HepG2 (cell line): ENCODE measurements around the gene OASL. TPM values are rescaled to one million over a fixed set of nuclear protein-coding genes. Genes with fewer than 3 reads are reported as not detected.

Experiments used
- ARID3A ChIP-seq: IDR thresholded peaks from 2 replicates; pipeline ENCODE4 v1.6.1; 2012; ENCODE audit warnings: low read depth, low read length, improper control_type of control experiment
- CCAR2 ChIP-seq: fragments of 200-400 bp; formaldehyde crosslinking; optimal IDR thresholded peaks from 2 replicates; pipeline ENCODE3; 2018; ENCODE audit warnings: low read depth, mild to moderate bottlenecking, low read length, moderate library complexity
- CCDC6 ChIP-seq: sonication (generic); formaldehyde crosslinking; IDR thresholded peaks from 2 replicates; pipeline ENCODE4 v1.8.1; 2022; ENCODE audit warnings: mild to moderate bottlenecking, missing genetic modification reagents, moderate library complexity
- CREM ChIP-seq, 2 experiments: sonication (generic) in 1 of 2; formaldehyde crosslinking in 1 of 2; IDR thresholded peaks; 2 replicates each; pipeline versions ENCODE4 v1.4.0 to v1.6.1; 2016 to 2020; ENCODE audit warnings: antibody characterized with exemption in 1 of 2, mild to moderate bottlenecking in 1 of 2, missing genetic modification reagents in 1 of 2
- ELF4 ChIP-seq: sonication (generic); formaldehyde crosslinking; IDR thresholded peaks from 2 replicates; pipeline ENCODE4 v1.5.0; 2020; ENCODE audit warnings: missing genetic modification reagents, mild to moderate bottlenecking, moderate library complexity, borderline replicate concordance
- FOXA3 ChIP-seq: IDR thresholded peaks from 2 replicates; pipeline ENCODE4 v1.6.1; 2016; ENCODE audit warnings: missing genetic modification reagents, missing compliant biosample characterization
- HOXA9 ChIP-seq: sonication (generic); formaldehyde crosslinking; IDR thresholded peaks from 2 replicates; pipeline ENCODE4 v1.8.1; 2022; ENCODE audit warnings: missing genetic modification reagents, mild to moderate bottlenecking, moderate library complexity, borderline replicate concordance
- MEF2D ChIP-seq: sonication (generic); formaldehyde crosslinking; IDR thresholded peaks from 2 replicates; pipeline ENCODE4 v1.5.1; 2020; ENCODE audit warnings: mild to moderate bottlenecking, missing genetic modification reagents
- MLLT10 ChIP-seq: sonication (generic); formaldehyde crosslinking; IDR thresholded peaks from 2 replicates; pipeline ENCODE4 v1.4.0; 2020; ENCODE audit warnings: missing genetic modification reagents
- NPAS2 ChIP-seq: sonication (generic); formaldehyde crosslinking; IDR thresholded peaks from 2 replicates; pipeline ENCODE4 v1.8.0; 2022; ENCODE audit warnings: mild to moderate bottlenecking, missing genetic modification reagents, borderline replicate concordance
- NR1H2 ChIP-seq: sonication (generic); formaldehyde crosslinking; IDR thresholded peaks from 2 replicates; pipeline ENCODE4 v1.8.1; 2022; ENCODE audit warnings: low read depth, missing genetic modification reagents, borderline replicate concordance
- RARA ChIP-seq: IDR thresholded peaks from 2 replicates; pipeline ENCODE4 v1.6.1; 2016; ENCODE audit warnings: missing genetic modification reagents, missing compliant biosample characterization
- SALL2 ChIP-seq: sonication (generic); formaldehyde crosslinking; IDR thresholded peaks from 2 replicates; pipeline ENCODE4 v1.8.1; 2023; ENCODE audit warnings: mild to moderate bottlenecking, missing genetic modification reagents, inconsistent platforms
- SOX6 ChIP-seq, 2 experiments: fragments of 450-650 bp in 1 of 2; sonication (generic) in 1 of 2; formaldehyde crosslinking in 1 of 2; IDR thresholded peaks; 2 replicates each; pipeline versions ENCODE4 v1.4.0 to v1.6.1; 2017 to 2020; ENCODE audit warnings: antibody characterized with exemption in 1 of 2, mild to moderate bottlenecking in 1 of 2, missing genetic modification reagents in 1 of 2
- TCF12 ChIP-seq, 2 experiments: fragments of 450-650 bp in 1 of 2; sonication (generic) in 1 of 2; formaldehyde crosslinking in 1 of 2; IDR thresholded peaks; 2 replicates each; pipeline versions ENCODE4 v1.6.1 to v1.8.0; 2017 to 2022; ENCODE audit warnings: antibody characterized with exemption in 1 of 2, mild to moderate bottlenecking in 1 of 2, missing genetic modification reagents in 1 of 2, moderate library complexity in 1 of 2
- TFE3 ChIP-seq: IDR thresholded peaks from 2 replicates; pipeline ENCODE4 v1.6.1; 2016
- WIZ ChIP-seq: sonication (generic); formaldehyde crosslinking; IDR thresholded peaks from 2 replicates; pipeline ENCODE4 v1.5.1; 2020; ENCODE audit warnings: mild to moderate bottlenecking, missing genetic modification reagents
- XRCC5 ChIP-seq: fragments of 200-400 bp; formaldehyde crosslinking; optimal IDR thresholded peaks from 2 replicates; pipeline ENCODE3; 2017; ENCODE audit warnings: mild to moderate bottlenecking, low read length
- ZBTB34 ChIP-seq: sonication (generic); formaldehyde crosslinking; IDR thresholded peaks from 2 replicates; pipeline ENCODE4 v1.8.0; 2022; ENCODE audit warnings: mild to moderate bottlenecking, missing genetic modification reagents
- ZFAT ChIP-seq: sonication (generic); formaldehyde crosslinking; conservative IDR thresholded peaks from 2 replicates; pipeline ENCODE4 v1.8.1; 2023; ENCODE audit warnings: missing genetic modification reagents, inconsistent platforms
- ZGPAT ChIP-seq: IDR thresholded peaks from 2 replicates; pipeline ENCODE4 v1.6.1; 2016; ENCODE audit warnings: mild to moderate bottlenecking
- ZKSCAN5 ChIP-seq: sonication (generic); formaldehyde crosslinking; IDR thresholded peaks from 2 replicates; pipeline ENCODE4 v1.5.1; 2020; ENCODE audit warnings: mild to moderate bottlenecking, missing genetic modification reagents
- ZNF510 ChIP-seq: sonication (generic); formaldehyde crosslinking; IDR thresholded peaks from 2 replicates; pipeline ENCODE4 v1.4.0; 2020; ENCODE audit warnings: low read depth, mild to moderate bottlenecking, missing genetic modification reagents
- ZNF7 ChIP-seq: IDR thresholded peaks from 2 replicates; pipeline ENCODE4 v1.6.1; 2016; ENCODE audit warnings: missing biosample characterization, missing genetic modification reagents
- ZZZ3 ChIP-seq: sonication (generic); formaldehyde crosslinking; IDR thresholded peaks from 2 replicates; pipeline ENCODE4 v1.4.0; 2020; ENCODE audit warnings: missing genetic modification reagents, mild to moderate bottlenecking, borderline replicate concordance
- polyA plus RNA-seq, 8 experiments: library from polyadenylated mRNA; depleted of rRNA in 3 of 8; stranded (reverse) in 7 of 8; unstranded in 1 of 8; fragments of >200 nt; fragmentation: Illumina TruSeq in 4 of 8; extraction: Trizol in 4 of 8; gene quantifications; 2 replicates each; pipeline versions ENCODE4 v1.2.1 to v1.2.3, GENCODE V29; 2011 to 2016; ENCODE audit warnings: low read depth in 4 of 8, missing spikeins in 1 of 8, mixed read lengths in 1 of 8; ENCODE audit not compliant: insufficient read depth in 1 of 8
- total RNA-seq, 5 experiments: library from RNA; depleted of rRNA; stranded (reverse); fragments of >200 nt; fragmentation: Illumina TruSeq; extraction: Trizol; gene quantifications; 2 replicates each; pipeline ENCODE4 v1.2.3, GENCODE V29; 2016; ENCODE audit warnings: low read depth in 1 of 5

OASL gene
- total and polyA plus RNA-seq, 2 of the 13 experiments (the other 11 are each of a cell fraction or from before 2014, with no cell fraction given) = 0.11 to 0.22 TPM

DNA sequence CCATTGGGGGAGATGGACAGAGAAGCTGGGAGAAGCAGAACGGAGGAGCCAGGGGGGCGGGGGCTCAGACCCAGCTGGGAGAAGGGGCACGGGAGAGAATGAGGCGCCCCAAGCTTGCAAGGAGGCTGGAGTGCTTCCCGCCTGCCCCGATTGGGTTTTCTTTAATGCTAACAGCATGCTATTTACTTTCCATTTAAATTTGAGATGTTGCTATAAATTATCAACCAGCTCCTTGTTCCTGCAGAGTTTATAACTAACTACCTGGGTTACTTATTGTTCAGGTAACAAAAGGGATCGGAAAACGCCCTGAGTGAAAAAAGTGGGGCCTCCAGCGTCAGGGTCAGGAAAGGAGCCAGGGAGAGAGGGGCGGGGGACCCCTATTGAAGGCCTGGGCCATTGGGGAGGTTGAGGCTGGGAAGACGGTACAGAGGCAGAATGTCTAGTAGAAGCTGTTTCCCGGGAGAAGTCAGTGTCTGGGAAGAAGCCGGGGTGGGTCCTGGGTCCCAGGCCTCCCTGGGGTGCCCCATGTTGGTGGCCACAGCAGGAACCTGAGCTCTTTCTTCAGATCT is 58.2 kb downstream of the OASL start (continued):
- TF ChIP-seq TFE3 (CRISPR knock-in tag) (no peak), CCAR2 (no peak), ZKSCAN5 (no peak), RARA (peak; percentile 41; the same call in 1 of the 2 replicates), CCDC6 (no peak), ZGPAT (CRISPR knock-in tag) (no peak), ARID3A (no peak), SOX6 (IDR thresholded peaks at IDR 0.05) (no peak), SOX6 (CRISPR knock-in tag; IDR thresholded peaks at IDR 0.05) (peak; percentile 88), NPAS2 (CRISPR knock-in tag) (no peak), MLLT10 (CRISPR knock-in tag) (no peak), SALL2 (CRISPR knock-in tag) (no peak), ZNF510 (CRISPR knock-in tag) (no peak), ELF4 (CRISPR knock-in tag) (no peak), ZBTB34 (CRISPR knock-in tag) (no peak), ZNF7 (CRISPR knock-in tag) (no peak), NR1H2 (CRISPR knock-in tag) (no peak), TCF12 (IDR thresholded peaks at IDR 0.05) (no peak), TCF12 (CRISPR knock-in tag; IDR thresholded peaks at IDR 0.05) (no peak), FOXA3 (peak; percentile 81), CREM (IDR thresholded peaks at IDR 0.05) (no peak; the same call in 1 of the 2 replicates), CREM (CRISPR knock-in tag; IDR thresholded peaks at IDR 0.05) (no peak), HOXA9 (CRISPR knock-in tag) (no peak), ZZZ3 (CRISPR knock-in tag) (no peak), WIZ (CRISPR knock-in tag) (0 out of 2 replicates have a peak, but pooled peaks have one; percentile 21), ZFAT (CRISPR knock-in tag) (no peak), MEF2D (no peak), XRCC5 (no peak)
